HEK293 (cell line): ENCODE measurements around the gene HMHB1.

Experiments used
- CTCF ChIA-PET: fragments of 350-600 bp; formaldehyde crosslinking; extraction: SDS; loops from one replicate; lab custom pipeline; 2021; ENCODE audit warnings: antibody characterized with exemption; lab: Yijun Ruan, JAX
- POLR2A ChIA-PET: fragments of 300-600 bp; formaldehyde crosslinking; extraction: SDS; loops from one replicate; lab custom pipeline; 2020; ENCODE audit warnings: antibody characterized with exemption, inconsistent platforms; lab: Yijun Ruan, JAX
- H3K27ac ChIP-seq: fragments of 200-500 bp; sonication (Bioruptor generic); 2 replicates; pipeline ENCODE4 v1.5.1; 2014; ENCODE audit warnings: low read depth, low read length, control low read depth, inconsistent platforms; ENCODE audit errors: extremely low read depth
- H3K36me3 ChIP-seq, 2 experiments: fragments of 200-500 bp in 1 of 2; sonication (Bioruptor generic) in 1 of 2; 1 replicate in 1 of 2; 2 replicates in 1 of 2; pipeline ENCODE4 v1.5.1; 2014 to 2017; ENCODE audit warnings: inconsistent platforms in 2 of 2, low read length in 2 of 2; ENCODE audit not compliant: control insufficient read depth in 2 of 2, insufficient read depth in 1 of 2
- H3K4me1 ChIP-seq: fragments of 200-500 bp; sonication (Bioruptor generic); 2 replicates; pipeline ENCODE4 v1.5.1; 2014; ENCODE audit warnings: mild to moderate bottlenecking, low read length, inconsistent platforms; ENCODE audit not compliant: control insufficient read depth, insufficient read depth
- H3K4me3 ChIP-seq: 2 replicates; pipeline ENCODE4 v1.5.1; 2011; ENCODE audit warnings: low read depth, mild to moderate bottlenecking, control low read depth, low read length, moderate library complexity
- H3K9me3 ChIP-seq: fragments of 200-500 bp; sonication (Bioruptor generic); 2 replicates; pipeline ENCODE4 v1.5.1; 2014; ENCODE audit warnings: low read depth, low read length, inconsistent platforms; ENCODE audit not compliant: control insufficient read depth, insufficient read depth
- BCL11A ChIP-seq: fragments of 450-650 bp; formaldehyde crosslinking; IDR thresholded peaks from 2 replicates; pipeline ENCODE4 v1.5.1; 2016; ENCODE audit warnings: low read depth, missing biosample characterization, missing genetic modification characterization
- HIC1 ChIP-seq: fragments of 450-650 bp; formaldehyde crosslinking; IDR thresholded peaks from 2 replicates; pipeline ENCODE4 v1.5.1; 2016; ENCODE audit warnings: missing biosample characterization, missing genetic modification characterization
- HOXA7 ChIP-seq: sonication (generic); formaldehyde crosslinking; IDR thresholded peaks from 2 replicates; pipeline ENCODE4 v1.8.1; 2022; ENCODE audit warnings: missing genetic modification reagents, borderline replicate concordance
- INSM2 ChIP-seq: fragments of 450-650 bp; formaldehyde crosslinking; IDR thresholded peaks from 2 replicates; pipeline ENCODE4 v1.5.1; 2016; ENCODE audit warnings: missing biosample characterization, missing genetic modification characterization
- KLF9 ChIP-seq: fragments of 450-650 bp; formaldehyde crosslinking; IDR thresholded peaks from 2 replicates; pipeline ENCODE4 v1.5.1; 2016; ENCODE audit warnings: missing biosample characterization, missing genetic modification characterization, low read depth
- PRDM1 ChIP-seq: fragments of 450-650 bp; formaldehyde crosslinking; IDR thresholded peaks from 2 replicates; pipeline ENCODE4; 2016; ENCODE audit warnings: missing biosample characterization, missing genetic modification characterization
- PRDM4 ChIP-seq: fragments of 450-650 bp; formaldehyde crosslinking; IDR thresholded peaks from 2 replicates; pipeline ENCODE4 v1.5.1; 2017; ENCODE audit warnings: missing biosample characterization, missing genetic modification characterization
- SCRT2 ChIP-seq: fragments of 450-650 bp; formaldehyde crosslinking; IDR thresholded peaks from 2 replicates; pipeline ENCODE4 v1.5.1; 2016; ENCODE audit warnings: missing biosample characterization, missing genetic modification characterization
- ZBTB1 ChIP-seq: fragments of 450-650 bp; formaldehyde crosslinking; IDR thresholded peaks from 2 replicates; pipeline ENCODE4 v1.5.1; 2016; ENCODE audit warnings: missing biosample characterization, missing genetic modification characterization
- ZBTB48 ChIP-seq: fragments of 450-650 bp; formaldehyde crosslinking; IDR thresholded peaks from 2 replicates; pipeline ENCODE4 v1.5.1; 2016; ENCODE audit warnings: missing biosample characterization, missing genetic modification characterization
- ZFP3 ChIP-seq: fragments of 450-650 bp; formaldehyde crosslinking; IDR thresholded peaks from 2 replicates; pipeline ENCODE4 v1.5.1; 2016; ENCODE audit warnings: low read depth, missing biosample characterization, missing genetic modification characterization
- ZIC2 ChIP-seq: fragments of 450-650 bp; formaldehyde crosslinking; IDR thresholded peaks from 2 replicates; pipeline ENCODE4 v1.5.1; 2016; ENCODE audit warnings: missing biosample characterization, missing genetic modification characterization
- ZNF398 ChIP-seq: fragments of 450-650 bp; formaldehyde crosslinking; IDR thresholded peaks from 2 replicates; pipeline ENCODE4 v1.5.1; 2017; ENCODE audit warnings: missing biosample characterization, missing genetic modification characterization
- ZNF416 ChIP-seq: fragments of 450-650 bp; formaldehyde crosslinking; IDR thresholded peaks from 2 replicates; pipeline ENCODE4 v1.5.1; 2016; ENCODE audit warnings: missing biosample characterization, missing genetic modification characterization
- ZNF449 ChIP-seq: fragments of 450-650 bp; formaldehyde crosslinking; IDR thresholded peaks from 2 replicates; pipeline ENCODE4 v1.5.1; 2017; ENCODE audit warnings: missing biosample characterization, mild to moderate bottlenecking, missing genetic modification characterization, moderate library complexity
- ZNF514 ChIP-seq: fragments of 450-650 bp; formaldehyde crosslinking; IDR thresholded peaks from 2 replicates; pipeline ENCODE4 v1.5.1; 2016; ENCODE audit warnings: missing biosample characterization, missing genetic modification characterization
- ZNF521 ChIP-seq: fragments of 450-650 bp; formaldehyde crosslinking; IDR thresholded peaks from 2 replicates; pipeline ENCODE4 v1.5.1; 2017; ENCODE audit warnings: missing biosample characterization, mild to moderate bottlenecking, missing genetic modification characterization
- ZNF530 ChIP-seq: fragments of 450-650 bp; formaldehyde crosslinking; IDR thresholded peaks from 2 replicates; pipeline ENCODE4 v1.5.1; 2016; ENCODE audit warnings: low read depth, missing biosample characterization, missing genetic modification characterization
- ZNF704 ChIP-seq: fragments of 450-650 bp; formaldehyde crosslinking; IDR thresholded peaks from 2 replicates; pipeline ENCODE4 v1.5.1; 2016; ENCODE audit warnings: missing biosample characterization, missing genetic modification characterization
- ZNF791 ChIP-seq: fragments of 450-650 bp; formaldehyde crosslinking; IDR thresholded peaks from 2 replicates; pipeline ENCODE4 v1.5.1; 2016; ENCODE audit warnings: missing biosample characterization, missing genetic modification characterization
- ZSCAN23 ChIP-seq: fragments of 450-650 bp; formaldehyde crosslinking; IDR thresholded peaks from 2 replicates; pipeline ENCODE4 v1.5.1; 2016; ENCODE audit warnings: missing biosample characterization, missing genetic modification characterization

HMHB1 gene

GRCh38 chr5:143800715-143801114 is 11.2 kb upstream of the HMHB1 start:
- H3K4me3 ChIP-seq = no peak overlapping the region
- TF ChIP-seq PRDM1 (no peak), ZNF514 (tag by site-specific recombination) (no peak), ZBTB1 (tag by site-specific recombination) (no peak), ZIC2 (tag by site-specific recombination) (no peak), ZSCAN23 (no peak), ZBTB48 (tag by site-specific recombination) (no peak), ZNF449 (tag by site-specific recombination) (no peak)
- TF ChIP-seq, all 188 proteins: peak for 0
- Histone ChIP-seq H3K36me3 (no peaks in the 10 kb centered on the region), H3K27ac (no peak overlapping the region), H3K9me3 (no peaks in the 10 kb centered on the region), H3K4me1 (no peaks in the 10 kb centered on the region)
- ChIA-PET POLR2A (no interaction called here), CTCF (no interaction called here)

GRCh38 chr5:143801252-143801939 is 10.6 kb upstream of the HMHB1 start:
- no peak for TF ChIP-seq ZFP3 (tag by site-specific recombination)
- no peak for TF ChIP-seq ZNF398 (tag by site-specific recombination)
- TF ChIP-seq ZNF521 (tag by site-specific recombination) = no peak
- no peak for TF ChIP-seq ZNF704 (tag by site-specific recombination)
- no peak for TF ChIP-seq HIC1 (tag by site-specific recombination)
- TF ChIP-seq ZNF416 (tag by site-specific recombination) = no peak
- no peak for TF ChIP-seq SCRT2 (tag by site-specific recombination)
- no peak for TF ChIP-seq ZNF791
- Histone ChIP-seq H3K4me3 (no peak overlapping the region), H3K9me3 (no peaks in the 10 kb centered on the region), H3K4me1 (no peaks in the 10 kb centered on the region), H3K27ac (no peak overlapping the region), H3K36me3 (no peaks in the 10 kb centered on the region)
- ChIA-PET CTCF (no interaction called here), POLR2A (no interaction called here)

- H3K4me1 ChIP-seq = no peaks in the 10 kb centered on the region
- H3K9me3 ChIP-seq = no peaks in the 10 kb centered on the region
- H3K27ac ChIP-seq = no peak overlapping the region
- no peak overlapping the region for H3K4me3 ChIP-seq
- CTCF ChIA-PET = no interaction called here
- POLR2A ChIA-PET = no interaction called here
- H3K36me3 ChIP-seq = no peaks in the 10 kb centered on the region
- no peak for TF ChIP-seq INSM2 (tag by site-specific recombination)
- no peak for TF ChIP-seq HOXA7 (CRISPR knock-in tag)
- TF ChIP-seq PRDM4 (tag by site-specific recombination) = no peak
- no peak for TF ChIP-seq SCRT2 (tag by site-specific recombination)
- TF ChIP-seq KLF9 (tag by site-specific recombination) = no peak
- no peak for TF ChIP-seq BCL11A
- no peak for TF ChIP-seq ZNF530
Measured at GRCh38 chr5:143805861-143806260, 6.1 kb upstream of the HMHB1 start.
